DOHH2 (cell line): ENCODE measurements around the gene CDKN2B-AS1.

Experiments
- CTCF ChIP-seq: fragments of 200-600 bp; sonication (generic); IDR thresholded peaks from one replicate; pipeline ENCODE4 v1.5.1; 2014; ENCODE audit warnings: antibody characterized with exemption, mild to moderate bottlenecking, low read depth, low read length; ENCODE audit not compliant: poor library complexity, severe bottlenecking
- EZH2phosphoT487 ChIP-seq: fragments of 200-600 bp; sonication (generic); IDR thresholded peaks from 2 replicates; pipeline ENCODE4 v1.6.1; 2017; ENCODE audit warnings: borderline replicate concordance, mild to moderate bottlenecking, antibody characterized with exemption, low read length, moderate library complexity, mixed read lengths

GRCh38 chr9:21970800-21971640, 23.6 kb upstream of the CDKN2B-AS1 start:
- no peak for TF ChIP-seq CTCF
- no peak for TF ChIP-seq EZH2phosphoT487
